MM.1S (cell line): Measurements from ENCODE around the gene ZNF763.

Source experiments
- EZH2 ChIP-seq: fragments of 300-600 bp; sonication (generic); optimal IDR thresholded peaks from 2 replicates; pipeline ENCODE3; 2017; ENCODE audit warnings: low read depth, mild to moderate bottlenecking, antibody characterized with exemption, low read length, mixed read lengths
- EZH2phosphoT487 ChIP-seq: fragments of 300-600 bp; sonication (generic); IDR thresholded peaks from 2 replicates; pipeline ENCODE4 v1.6.1; 2018; ENCODE audit warnings: antibody characterized with exemption, low read length
- TF ChIP-seq, protein P1 (sequence below): fragments of 300-600 bp; sonication (generic); IDR thresholded peaks from 2 replicates; pipeline ENCODE4 v1.5.1; 2016; ENCODE audit warnings: antibody characterized with exemption, low read length, mixed read lengths

DNA sequence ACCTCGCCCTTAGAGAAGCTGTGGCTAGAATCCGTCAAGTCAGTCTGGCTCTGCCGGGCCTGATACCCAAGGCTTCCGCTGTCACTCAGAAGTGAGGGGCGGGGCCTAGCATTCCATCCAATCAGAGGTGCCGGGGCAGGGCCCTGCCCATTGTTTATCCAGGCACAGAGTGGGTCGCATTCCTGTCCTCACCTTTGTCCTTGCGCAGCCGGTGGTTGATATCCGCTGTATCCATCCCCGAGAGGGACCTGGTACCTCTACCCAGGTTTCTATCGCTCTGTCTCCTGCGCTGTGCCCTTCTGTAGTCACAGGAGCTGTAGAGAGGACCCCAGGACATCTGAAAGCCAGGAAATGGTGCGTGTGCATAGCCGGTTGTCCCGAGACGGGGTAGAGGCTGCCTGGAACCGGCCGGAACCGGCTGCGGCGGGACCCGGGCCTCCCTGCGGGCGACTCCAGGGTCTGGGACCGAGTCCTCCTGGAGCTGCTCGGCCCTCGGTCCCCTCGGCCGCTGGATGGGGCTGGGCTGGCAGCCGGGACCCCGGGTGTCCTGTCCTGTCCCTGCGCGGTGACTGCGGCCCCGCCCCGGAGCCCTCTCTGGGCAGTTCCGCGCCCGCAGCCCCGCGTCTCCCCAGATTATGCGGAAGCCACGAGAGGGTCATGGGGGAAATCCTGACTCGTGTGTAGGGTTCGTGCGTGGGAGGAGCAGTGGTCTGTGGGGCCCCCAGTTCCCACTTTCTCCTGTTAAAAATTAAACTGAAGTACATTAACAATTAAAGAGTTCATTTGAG is at the start of gene ZNF763:
- TF ChIP-seq EZH2 (no peak), EZH2phosphoT487 (no peak)
- TF ChIP-seq, protein P1, sequence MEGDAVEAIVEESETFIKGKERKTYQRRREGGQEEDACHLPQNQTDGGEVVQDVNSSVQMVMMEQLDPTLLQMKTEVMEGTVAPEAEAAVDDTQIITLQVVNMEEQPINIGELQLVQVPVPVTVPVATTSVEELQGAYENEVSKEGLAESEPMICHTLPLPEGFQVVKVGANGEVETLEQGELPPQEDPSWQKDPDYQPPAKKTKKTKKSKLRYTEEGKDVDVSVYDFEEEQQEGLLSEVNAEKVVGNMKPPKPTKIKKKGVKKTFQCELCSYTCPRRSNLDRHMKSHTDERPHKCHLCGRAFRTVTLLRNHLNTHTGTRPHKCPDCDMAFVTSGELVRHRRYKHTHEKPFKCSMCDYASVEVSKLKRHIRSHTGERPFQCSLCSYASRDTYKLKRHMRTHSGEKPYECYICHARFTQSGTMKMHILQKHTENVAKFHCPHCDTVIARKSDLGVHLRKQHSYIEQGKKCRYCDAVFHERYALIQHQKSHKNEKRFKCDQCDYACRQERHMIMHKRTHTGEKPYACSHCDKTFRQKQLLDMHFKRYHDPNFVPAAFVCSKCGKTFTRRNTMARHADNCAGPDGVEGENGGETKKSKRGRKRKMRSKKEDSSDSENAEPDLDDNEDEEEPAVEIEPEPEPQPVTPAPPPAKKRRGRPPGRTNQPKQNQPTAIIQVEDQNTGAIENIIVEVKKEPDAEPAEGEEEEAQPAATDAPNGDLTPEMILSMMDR = no peak
